Stimulated activated CD8-positive, alpha-beta memory T cell treated with anti-CD3 and anti-CD28 coated beads, Interleukin-4, amount 100 ng/mL, for 4 hours (primary cell): ENCODE results near the gene ISM1.
"Not testable (repeated sequence)": the region's sequence is repeated elsewhere in the genome, so short reads cannot be mapped to it uniquely, and the experiment has no call there.

Source experiments
- DNase-seq, 2 donors: peaks; one replicate each; pipeline ENCODE4 v3.0.0-alpha.2; 2020; ENCODE audit warnings: low read depth in 2 of 2, low spot score in 1 of 2

The ISM1 gene

GRCh38 chr20:13221313-13221672 is 219 bp downstream of the ISM1 start:
- no peak for DNase-seq

DNA sequence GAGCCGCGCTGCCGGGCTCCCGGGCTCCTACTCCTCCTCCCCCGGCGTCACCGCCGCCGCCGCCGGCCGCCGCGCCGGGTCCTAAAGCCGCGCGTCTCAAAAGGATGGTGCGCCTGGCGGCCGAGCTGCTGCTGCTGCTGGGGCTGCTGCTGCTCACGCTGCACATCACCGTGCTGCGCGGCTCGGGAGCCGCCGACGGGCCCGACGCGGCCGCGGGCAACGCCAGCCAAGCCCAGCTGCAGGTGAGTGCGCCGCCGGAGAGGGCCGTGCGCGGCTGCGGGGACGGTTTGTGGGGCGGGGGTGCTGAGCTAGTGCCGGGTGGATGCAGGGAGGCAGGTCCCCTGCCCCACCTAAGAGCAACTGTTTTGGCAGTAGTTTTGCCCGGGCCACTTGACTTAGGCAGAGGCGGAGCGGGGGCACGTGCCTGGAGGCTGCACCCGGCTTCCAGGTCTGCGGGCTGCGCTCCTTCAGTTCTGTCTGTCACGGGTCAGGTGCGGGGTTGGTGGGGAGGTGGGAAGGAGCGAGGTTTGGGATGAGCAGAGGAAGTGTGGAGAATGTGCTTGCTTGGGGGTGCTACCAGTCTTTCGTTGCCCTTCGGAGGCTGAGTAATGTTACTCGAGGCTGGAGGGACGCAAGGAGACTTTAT is 722 bp downstream of the ISM1 start:
- DNase-seq, result peak in 1 of 2 donors; percentile 25

DNA sequence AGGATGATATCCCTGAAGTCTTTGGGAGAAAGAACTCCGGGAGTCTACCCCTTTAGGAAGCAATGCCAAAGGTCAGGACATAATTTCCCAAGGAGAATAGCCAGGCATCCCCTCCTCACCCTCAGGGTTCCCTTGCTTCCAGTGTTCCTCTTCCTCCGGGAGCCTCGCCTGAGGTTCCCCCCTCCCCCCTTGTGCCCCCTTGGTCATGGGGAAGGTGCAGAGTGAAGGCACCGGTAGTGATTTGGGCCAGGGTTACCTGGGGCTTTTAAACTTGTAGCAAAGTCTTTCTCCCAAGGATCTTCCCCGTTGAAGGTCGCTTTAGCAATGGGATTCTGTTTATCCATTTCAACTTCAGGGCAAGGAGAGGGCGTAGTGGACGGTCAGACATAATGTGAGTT is 1.2 kb downstream of the ISM1 start:
- DNase-seq, result no peak

DNA sequence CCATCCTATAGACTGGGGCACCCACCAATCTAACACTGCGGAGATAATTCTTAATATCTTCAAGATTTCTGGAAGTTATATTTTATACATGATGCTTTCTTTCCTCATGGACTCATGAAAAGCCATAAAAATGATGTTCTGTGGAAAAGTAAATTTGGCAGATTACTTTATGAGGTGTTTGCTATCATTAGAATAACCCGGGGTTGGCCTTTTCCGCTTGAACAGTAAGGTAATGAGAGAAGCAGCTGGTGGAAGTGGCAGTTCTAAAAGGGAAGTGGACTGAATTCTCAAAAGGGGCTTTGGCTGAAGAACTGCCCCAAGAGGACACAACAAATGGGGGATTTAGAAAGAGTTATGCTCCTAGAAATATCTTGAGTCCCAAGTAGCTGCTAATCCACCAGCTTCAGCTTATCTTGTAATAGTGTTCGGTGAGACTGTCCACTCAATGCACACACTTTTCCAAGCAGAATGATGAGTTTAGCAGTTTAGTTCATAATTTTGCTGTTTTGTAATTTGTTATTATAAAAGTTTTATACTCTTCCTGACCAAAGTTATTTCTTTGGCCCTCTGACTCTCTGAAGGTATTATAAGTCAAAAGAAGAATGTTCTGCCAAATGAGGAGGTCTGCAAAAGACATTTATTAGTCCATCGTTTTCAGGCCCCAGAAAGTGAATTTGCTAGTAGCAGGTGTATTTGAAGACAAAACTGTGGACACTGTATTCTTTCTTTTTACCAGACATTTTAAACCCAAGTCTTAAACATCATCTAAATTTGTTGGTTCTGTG is 2.9 kb downstream of the ISM1 start:
- DNase-seq, result no peak

DNA sequence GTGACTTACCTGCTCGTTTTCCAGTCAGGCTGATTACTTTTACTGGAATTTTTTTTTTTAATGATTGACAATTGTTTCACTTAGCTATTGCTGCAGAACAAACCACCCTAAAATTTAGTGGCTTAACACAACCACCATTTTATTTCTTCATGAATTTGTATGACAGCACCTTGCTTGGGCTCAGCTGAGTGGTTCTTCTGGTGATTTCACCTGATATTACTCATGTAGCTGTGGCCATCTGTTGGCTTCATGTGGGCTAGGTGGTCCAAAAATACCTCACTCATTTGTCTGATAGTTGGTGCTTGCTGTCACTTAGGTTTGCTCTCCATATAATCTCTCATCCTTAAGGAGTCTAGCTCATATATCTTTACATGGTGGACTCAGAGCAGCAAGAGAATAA is 5.3 kb downstream of the ISM1 start:
- no peak for DNase-seq

- no peak for DNase-seq
Measured at GRCh38 chr20:13228771-13229170, 7.7 kb downstream of the ISM1 start.

- DNase-seq, result no peak
Measured at GRCh38 chr20:13229538-13229937, 8.5 kb downstream of the ISM1 start.

DNA sequence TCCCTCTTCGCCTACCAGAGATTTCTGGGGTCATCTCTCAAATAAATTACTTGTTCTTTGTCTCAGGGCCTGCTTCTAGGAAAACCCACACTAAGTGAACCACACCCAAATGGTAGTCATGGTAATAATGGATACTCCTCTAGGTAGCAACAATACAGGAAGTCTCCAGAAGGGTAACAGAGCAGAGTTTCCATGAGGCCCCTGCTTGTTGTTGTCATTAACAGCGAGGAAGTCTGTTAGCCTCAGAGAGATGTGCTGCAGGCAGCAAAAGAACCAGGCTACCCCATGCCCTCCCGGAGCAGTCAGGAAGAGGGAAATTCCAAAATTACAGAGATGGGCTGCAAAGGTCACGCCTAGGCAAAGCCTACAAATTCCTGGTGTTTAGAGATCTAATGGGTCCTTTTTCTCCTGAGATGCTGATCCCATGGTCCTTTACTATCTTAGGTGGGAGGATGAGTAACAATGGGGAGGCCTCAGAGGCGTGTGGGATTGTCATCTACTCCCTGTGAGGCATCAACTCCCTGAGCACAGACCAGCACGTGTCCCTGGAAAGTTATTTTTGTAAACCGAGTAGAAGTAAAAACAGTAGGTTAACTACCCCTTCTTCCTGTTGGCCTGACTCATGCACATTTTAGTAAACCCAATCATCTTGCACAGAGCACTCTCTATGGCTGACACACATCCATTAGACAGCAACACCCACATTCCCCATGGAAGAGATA is 10.1 kb downstream of the ISM1 start:
- DNase-seq, result no peak

GRCh38 chr20:13232999-13233398 is 11.9 kb downstream of the ISM1 start:
- no peak for DNase-seq

GRCh38 chr20:13234961-13235360 is 13.9 kb downstream of the ISM1 start:
- DNase-seq, result no peak

DNA sequence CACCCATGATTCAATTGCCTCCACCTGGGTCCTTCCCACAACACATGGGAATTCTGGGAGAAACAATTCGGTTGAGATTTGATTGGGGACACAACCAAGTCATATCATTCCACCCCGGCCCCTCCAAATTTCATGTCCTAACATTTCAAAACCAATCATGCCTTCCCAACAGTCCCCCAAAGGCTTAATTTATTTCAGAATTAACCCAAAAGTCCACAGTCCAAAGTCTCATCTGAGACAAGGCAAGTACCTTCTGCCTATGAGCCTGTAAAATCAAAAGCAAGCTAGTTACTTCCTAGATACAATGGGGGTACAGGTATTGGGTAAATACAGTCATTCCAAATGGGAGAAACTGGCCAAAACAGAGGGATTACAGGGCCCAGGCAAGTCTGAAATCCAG is 15.3 kb downstream of the ISM1 start:
- not testable (repeated sequence) for DNase-seq

DNA sequence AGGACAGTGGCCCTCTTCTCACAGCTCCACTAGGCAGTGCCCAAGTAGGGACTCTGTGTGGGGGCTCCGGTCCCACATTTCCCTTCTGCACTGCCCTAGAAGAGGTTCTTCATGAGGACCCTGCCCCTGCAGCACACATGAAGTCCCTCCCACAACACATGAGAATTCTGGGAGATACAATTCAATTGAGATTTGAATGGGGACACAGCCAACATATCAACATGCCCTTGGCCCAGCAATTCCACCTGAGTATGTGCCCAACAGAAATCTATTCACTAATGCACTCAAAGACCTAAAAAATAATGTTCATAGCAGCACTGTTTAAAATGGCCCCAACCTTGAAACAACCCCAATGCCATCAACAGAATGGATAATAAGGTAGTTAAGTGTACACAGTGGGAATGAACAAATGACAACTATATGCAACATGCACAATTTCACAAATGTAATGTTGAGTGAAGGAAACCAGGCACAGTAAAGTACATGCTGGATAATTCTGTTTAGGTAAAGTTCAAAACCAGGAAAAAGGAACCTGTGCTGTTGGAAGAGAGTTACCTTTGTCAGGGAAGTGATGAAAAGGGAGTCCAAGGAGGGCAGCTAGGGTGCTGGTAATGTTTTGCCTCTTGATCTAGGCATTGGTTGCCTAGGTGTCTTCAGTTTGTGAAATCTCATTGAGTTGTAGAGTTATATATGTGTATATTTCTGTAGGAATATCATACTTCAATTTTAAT is 16.1 kb downstream of the ISM1 start:
- no peak for DNase-seq

DNA sequence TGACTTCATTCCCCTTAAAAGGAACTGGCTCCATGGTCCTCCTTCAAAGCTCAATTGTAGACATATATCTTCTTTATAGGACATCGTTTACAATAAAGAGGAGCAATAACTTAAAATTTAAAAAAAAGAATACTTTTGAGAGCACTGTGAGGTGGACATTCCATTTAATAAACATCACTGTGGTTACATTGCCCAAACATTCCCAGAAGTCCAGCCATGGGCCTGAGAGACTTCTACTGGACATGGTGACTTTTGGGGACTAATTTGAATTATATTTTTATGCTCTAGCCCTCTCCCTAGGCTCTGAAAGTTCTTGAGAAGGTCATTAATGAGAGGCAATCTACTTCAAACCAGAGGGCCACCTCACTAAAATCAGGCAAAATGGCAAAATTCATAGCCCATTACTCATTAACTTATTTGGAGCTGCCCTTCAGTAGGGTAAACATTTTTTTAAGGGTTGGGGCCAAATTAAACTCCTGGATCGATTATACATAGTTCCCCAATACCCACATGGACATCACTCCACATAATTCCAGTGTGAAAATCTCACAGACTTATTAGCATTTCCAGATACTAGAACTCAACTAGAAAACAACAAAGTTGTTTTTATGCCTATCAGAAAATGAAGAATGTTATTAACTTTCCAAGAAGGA is 17.1 kb downstream of the ISM1 start:
- no peak for DNase-seq

DNA sequence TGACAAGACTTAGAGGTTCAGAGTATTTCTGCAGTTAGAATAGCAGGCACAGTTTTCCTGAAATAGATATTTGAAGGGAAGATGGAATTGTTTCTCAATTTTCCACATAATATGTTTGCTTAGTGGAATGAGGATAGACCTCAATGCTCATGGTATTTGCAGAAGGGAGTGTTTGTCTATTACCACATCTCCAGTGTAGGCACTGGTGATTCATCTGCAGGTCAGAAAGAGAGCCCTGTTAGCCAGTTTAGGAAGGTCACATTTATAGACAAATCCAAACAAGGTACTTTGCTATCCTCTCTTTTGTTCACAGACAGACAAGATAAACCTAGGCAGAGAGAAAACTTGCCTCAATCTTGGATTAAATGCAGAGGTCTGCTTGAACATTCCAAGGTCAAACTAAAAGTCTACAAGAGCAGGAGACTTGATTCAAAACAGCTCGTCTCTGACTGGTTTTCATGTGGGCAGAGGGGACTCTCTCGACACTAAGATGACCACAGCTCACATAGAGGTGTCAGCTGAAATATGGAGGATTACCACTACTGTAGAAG is 22.8 kb downstream of the ISM1 start:
- DNase-seq, result no peak

- DNase-seq, result no peak
Measured at GRCh38 chr20:13245250-13245723, 24.2 kb downstream of the ISM1 start.

GRCh38 chr20:13249118-13249797 is 28.2 kb downstream of the ISM1 start:
- DNase-seq, result no peak

DNA sequence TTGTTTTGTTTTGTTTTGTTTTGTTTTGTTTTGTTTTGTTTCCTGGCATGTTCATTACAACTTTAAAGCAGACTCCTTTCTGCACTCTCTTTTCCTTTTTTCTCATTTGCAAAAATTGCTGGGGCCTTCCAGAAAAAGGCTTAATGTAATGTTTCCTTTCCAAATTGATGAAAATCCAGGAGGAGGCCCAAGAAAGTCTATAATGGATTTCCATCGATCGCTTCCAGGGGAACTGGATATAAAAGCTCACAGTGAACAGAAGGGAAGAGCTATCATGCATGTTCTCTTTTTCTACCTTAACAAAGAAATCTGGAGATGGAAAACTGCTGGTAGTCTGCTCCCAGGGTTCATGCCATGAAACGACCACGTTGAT is 28.7 kb downstream of the ISM1 start:
- no peak for DNase-seq

GRCh38 chr20:13250251-13250650 is 29.2 kb downstream of the ISM1 start:
- no peak for DNase-seq

DNA sequence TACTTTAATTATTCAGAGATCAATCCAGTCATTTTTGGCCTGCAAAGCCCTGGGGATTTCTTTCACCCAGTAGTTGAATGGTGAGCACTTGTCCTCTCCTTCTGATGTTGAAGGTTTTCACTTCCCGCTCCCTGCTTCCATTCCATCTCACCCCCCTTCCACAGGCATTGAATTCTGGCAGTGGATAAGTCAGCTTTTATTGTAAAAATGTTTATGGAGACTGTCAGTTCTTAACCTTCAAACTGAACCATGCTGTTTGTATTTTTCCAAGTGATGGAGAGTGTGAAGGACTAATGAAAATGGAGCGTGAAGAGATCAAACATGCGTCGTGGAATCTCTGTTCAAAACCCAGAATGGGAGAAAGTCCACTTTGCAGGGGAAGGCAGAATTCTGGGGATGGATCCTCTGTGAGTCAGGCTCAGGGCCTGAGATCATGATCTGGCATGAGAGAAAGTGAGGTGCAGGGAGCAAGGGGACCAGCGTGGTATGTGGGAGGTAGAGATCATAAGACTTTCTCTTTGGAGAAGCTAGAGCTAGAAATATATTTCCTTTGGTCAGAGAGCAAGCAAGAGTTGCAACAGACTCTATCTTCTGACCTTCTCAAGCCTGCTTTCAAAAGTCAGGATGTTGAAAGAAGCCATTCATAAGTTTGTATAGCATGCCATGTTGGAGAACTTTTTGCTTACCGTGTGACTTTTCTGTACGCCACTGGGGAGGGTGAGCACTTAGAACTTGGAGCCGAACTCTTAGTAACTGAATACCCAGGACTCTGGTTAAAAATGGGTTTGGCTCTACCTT is 30.2 kb downstream of the ISM1 start:
- DNase-seq, result no peak
